Fibroblast of lung (primary cell): Measurements from ENCODE around the gene PGA3. TPM values are rescaled to one million over a fixed set of nuclear protein-coding genes. Genes with fewer than 3 reads are reported as not detected.
"Not testable (repeated sequence)": the region's sequence is repeated elsewhere in the genome, so short reads cannot be mapped to it uniquely, and the experiment has no call there.

Experiments used
- DNase-seq, 2 donors: peaks; one replicate each; pipeline versions ENCODE4 v3.0.0 to v3.0.0-alpha.2; 2010; ENCODE audit warnings: low read depth in 2 of 2
- H2AFZ ChIP-seq: 2 replicates; pipeline ENCODE4 v1.5.1; 2012; ENCODE audit warnings: low read length, control low read depth, inconsistent platforms
- H3K27ac ChIP-seq: 2 replicates; pipeline ENCODE4 v1.5.1; 2011; ENCODE audit warnings: low read length, control low read depth; ENCODE audit not compliant: insufficient read depth
- H3K27me3 ChIP-seq: 2 replicates; pipeline ENCODE4 v1.5.1; 2011; ENCODE audit warnings: mild to moderate bottlenecking, low read length; ENCODE audit not compliant: control insufficient read depth, insufficient read depth
- H3K36me3 ChIP-seq: 2 replicates; pipeline ENCODE4 v1.5.1; 2011; ENCODE audit warnings: low read length; ENCODE audit not compliant: control insufficient read depth, insufficient read depth
- H3K4me1 ChIP-seq: 2 replicates; pipeline ENCODE4 v1.5.1; 2011; ENCODE audit warnings: low read length; ENCODE audit not compliant: control insufficient read depth, insufficient read depth; ENCODE audit errors: extremely low read depth
- H3K4me2 ChIP-seq: 2 replicates; pipeline ENCODE4 v1.5.1; 2011; ENCODE audit warnings: low read length, control low read depth; ENCODE audit not compliant: insufficient read depth; ENCODE audit errors: extremely low read depth
- H3K4me3 ChIP-seq, 4 experiments: fragments of 200-600 bp in 1 of 4; sonication (generic) in 1 of 4; replicated peaks in 1 of 4; 2 replicates each; pipeline ENCODE4 v1.5.1; 2011 to 2016; ENCODE audit warnings: low read length in 4 of 4, low read depth in 3 of 4, mild to moderate bottlenecking in 3 of 4, control low read depth in 2 of 4, inconsistent platforms in 1 of 4, mixed read lengths in 1 of 4; ENCODE audit not compliant: insufficient read depth in 1 of 4; ENCODE audit errors: control extremely low read depth in 1 of 4
- H3K79me2 ChIP-seq: 2 replicates; pipeline ENCODE4 v1.5.1; 2012; ENCODE audit warnings: mild to moderate bottlenecking, low read length, inconsistent platforms; ENCODE audit not compliant: control insufficient read depth, insufficient read depth
- H3K9ac ChIP-seq: 2 replicates; pipeline ENCODE4 v1.5.1; 2011; ENCODE audit warnings: mild to moderate bottlenecking, low read length, control low read depth; ENCODE audit not compliant: insufficient read depth
- H3K9me3 ChIP-seq: 2 replicates; pipeline ENCODE4 v1.5.1; 2012; ENCODE audit warnings: low read depth, low read length; ENCODE audit not compliant: control insufficient read depth, insufficient read depth
- H4K20me1 ChIP-seq: 2 replicates; pipeline ENCODE4 v1.5.1; 2011; ENCODE audit warnings: low read length; ENCODE audit not compliant: control insufficient read depth, insufficient read depth; ENCODE audit errors: extremely low read depth
- EZH2 ChIP-seq: IDR thresholded peaks from 2 replicates; pipeline ENCODE4 v1.5.1; 2012; ENCODE audit warnings: low read length, control low read depth, mild to moderate bottlenecking; ENCODE audit errors: missing control alignments
- polyA plus RNA-seq, 2 donors: library from polyadenylated mRNA; depleted of rRNA in 1 of 2; stranded (reverse) in 1 of 2; unstranded in 1 of 2; fragments of >200 nt; gene quantifications; 2 replicates each; pipeline ENCODE4 v1.2.1, GENCODE V29; 2011 to 2012; ENCODE audit warnings: missing spikeins in 1 of 2
- total RNA-seq: library from RNA; depleted of rRNA; stranded (reverse); fragments of >200 nt; gene quantifications from 2 replicates; pipeline ENCODE4 v1.2.1, GENCODE V29; 2014
- TF ChIP-seq, protein P1 (sequence below), 2 donors: IDR thresholded peaks in 1 of 2; conservative IDR thresholded peaks in 1 of 2; 1 replicate in 1 of 2; 2 replicates in 1 of 2; pipeline ENCODE4 v1.5.1; 2011 to 2012; ENCODE audit warnings: low read length in 2 of 2, control low read depth in 1 of 2, inconsistent platforms in 1 of 2, low read depth in 1 of 2, mild to moderate bottlenecking in 1 of 2

The PGA3 gene
- total and polyA plus RNA-seq, 2 donors (not counting 1 experiment from before 2014, with no cell fraction given): 0.24 to 4.3 TPM

DNA sequence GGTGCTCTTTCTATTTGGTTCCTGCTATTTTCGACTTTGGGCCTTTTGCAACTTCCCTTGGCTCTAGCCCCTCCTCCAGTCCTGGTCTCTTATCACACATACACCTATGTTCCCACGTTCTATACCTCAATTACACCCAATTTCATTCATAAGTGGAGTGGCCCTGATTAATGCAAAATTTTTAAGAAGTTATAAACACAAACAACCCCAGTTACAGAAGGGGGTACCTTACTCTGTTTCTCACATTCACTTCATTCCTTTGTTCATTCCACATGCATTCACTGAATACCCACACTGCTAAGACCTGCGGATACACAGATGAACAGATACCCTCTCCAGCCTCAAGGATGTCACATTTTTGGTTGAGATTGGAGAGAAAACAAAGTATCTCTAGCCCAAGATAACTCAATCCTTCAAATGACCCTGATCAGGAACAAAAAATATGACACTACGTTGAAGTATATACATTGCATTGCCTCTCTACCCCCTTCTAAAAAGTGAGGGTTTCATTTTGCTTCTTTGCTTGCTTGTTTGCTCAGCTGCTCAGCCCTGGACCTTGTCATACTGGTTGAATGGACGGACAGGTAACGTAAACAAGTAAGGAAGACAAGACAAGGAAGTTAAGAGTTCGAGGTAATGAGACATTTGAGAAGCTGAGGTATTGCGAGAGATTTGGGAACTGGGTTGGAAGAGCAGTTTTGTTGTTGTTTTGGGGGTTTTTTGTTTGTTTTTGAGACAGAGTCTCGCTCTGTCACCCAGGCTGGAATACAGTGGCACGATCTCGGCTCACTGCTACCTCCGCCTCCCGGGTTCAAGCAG, 38.5 kb upstream of the PGA3 start:
- Histone ChIP-seq H3K4me2 (no peak overlapping the region), H3K9ac (no peak overlapping the region), H3K27ac (no peak overlapping the region), H3K36me3 (no peaks in the 10 kb centered on the region), H3K27me3 (peaks cover 6% of the 10 kb centered on the region), H3K9me3 (no peaks in the 10 kb centered on the region), H3K4me3 (no peak overlapping the region), H2AFZ (no peak overlapping the region), H4K20me1 (no peaks in the 10 kb centered on the region), H3K79me2 (peaks cover 4% of the 10 kb centered on the region), H3K4me1 (no peaks in the 10 kb centered on the region)
- TF ChIP-seq, protein P1, sequence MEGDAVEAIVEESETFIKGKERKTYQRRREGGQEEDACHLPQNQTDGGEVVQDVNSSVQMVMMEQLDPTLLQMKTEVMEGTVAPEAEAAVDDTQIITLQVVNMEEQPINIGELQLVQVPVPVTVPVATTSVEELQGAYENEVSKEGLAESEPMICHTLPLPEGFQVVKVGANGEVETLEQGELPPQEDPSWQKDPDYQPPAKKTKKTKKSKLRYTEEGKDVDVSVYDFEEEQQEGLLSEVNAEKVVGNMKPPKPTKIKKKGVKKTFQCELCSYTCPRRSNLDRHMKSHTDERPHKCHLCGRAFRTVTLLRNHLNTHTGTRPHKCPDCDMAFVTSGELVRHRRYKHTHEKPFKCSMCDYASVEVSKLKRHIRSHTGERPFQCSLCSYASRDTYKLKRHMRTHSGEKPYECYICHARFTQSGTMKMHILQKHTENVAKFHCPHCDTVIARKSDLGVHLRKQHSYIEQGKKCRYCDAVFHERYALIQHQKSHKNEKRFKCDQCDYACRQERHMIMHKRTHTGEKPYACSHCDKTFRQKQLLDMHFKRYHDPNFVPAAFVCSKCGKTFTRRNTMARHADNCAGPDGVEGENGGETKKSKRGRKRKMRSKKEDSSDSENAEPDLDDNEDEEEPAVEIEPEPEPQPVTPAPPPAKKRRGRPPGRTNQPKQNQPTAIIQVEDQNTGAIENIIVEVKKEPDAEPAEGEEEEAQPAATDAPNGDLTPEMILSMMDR (conservative IDR thresholded peaks at IDR 0.05 in 1 of 2, IDR thresholded peaks at IDR 0.05 in 1 of 2; ENCODE audit: low read depth in 1 of 2, low read length in 2 of 2): no peak
- no peak for TF ChIP-seq EZH2
- no peak for DNase-seq

DNA sequence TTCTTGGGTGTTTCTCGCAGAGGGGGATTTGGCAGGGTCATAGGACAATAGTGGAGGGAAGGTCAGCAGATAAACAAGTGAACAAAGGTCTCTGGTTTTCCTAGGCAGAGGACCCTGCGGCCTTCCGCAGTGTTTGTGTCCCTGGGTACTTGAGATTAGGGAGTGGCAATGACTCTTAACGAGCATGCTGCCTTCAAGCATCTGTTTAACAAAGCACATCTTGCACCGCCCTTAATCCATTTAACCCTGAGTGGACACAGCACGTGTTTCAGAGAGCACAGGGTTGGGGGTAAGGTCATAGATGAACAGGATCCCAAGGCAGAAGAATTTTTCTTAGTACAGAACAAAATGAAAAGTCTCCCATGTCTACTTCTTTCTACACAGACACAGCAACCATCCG, 37.5 kb upstream of the PGA3 start:
- not testable (repeated sequence) for H4K20me1 ChIP-seq, H3K4me3 ChIP-seq, DNase-seq, H3K79me2 ChIP-seq, H3K4me1 ChIP-seq, H3K27ac ChIP-seq, H2AFZ ChIP-seq, H3K36me3 ChIP-seq, H3K9me3 ChIP-seq, H3K9ac ChIP-seq, H3K4me2 ChIP-seq
- H3K27me3 ChIP-seq: peaks cover 13% of the 10 kb centered on the region

DNA sequence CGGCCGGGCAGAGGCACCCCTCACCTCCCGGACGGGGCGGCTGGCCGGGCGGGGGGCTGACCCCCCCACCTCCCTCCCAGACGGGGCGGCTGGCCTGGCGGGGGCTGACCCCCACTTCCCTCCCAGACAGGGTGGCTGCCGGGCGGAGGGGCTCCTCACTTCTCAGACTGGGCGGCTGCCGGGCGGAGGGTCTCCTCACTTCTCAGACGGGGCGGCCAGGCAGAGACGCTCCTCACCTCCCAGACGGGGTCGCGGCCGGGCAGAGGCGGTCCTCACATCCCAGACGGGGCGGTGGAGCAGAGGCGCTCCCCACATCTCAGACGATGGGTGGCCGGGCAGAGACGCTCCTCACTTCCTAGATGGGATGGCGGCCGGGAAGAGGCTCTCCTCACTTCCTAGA, 37.0 kb upstream of the PGA3 start:
- not testable (repeated sequence) for H4K20me1 ChIP-seq, H3K36me3 ChIP-seq, H3K9me3 ChIP-seq, DNase-seq, H2AFZ ChIP-seq, H3K4me1 ChIP-seq, H3K79me2 ChIP-seq, H3K4me3 ChIP-seq, H3K4me2 ChIP-seq, H3K27ac ChIP-seq, H3K9ac ChIP-seq
- H3K27me3 ChIP-seq: peaks cover 13% of the 10 kb centered on the region

DNA sequence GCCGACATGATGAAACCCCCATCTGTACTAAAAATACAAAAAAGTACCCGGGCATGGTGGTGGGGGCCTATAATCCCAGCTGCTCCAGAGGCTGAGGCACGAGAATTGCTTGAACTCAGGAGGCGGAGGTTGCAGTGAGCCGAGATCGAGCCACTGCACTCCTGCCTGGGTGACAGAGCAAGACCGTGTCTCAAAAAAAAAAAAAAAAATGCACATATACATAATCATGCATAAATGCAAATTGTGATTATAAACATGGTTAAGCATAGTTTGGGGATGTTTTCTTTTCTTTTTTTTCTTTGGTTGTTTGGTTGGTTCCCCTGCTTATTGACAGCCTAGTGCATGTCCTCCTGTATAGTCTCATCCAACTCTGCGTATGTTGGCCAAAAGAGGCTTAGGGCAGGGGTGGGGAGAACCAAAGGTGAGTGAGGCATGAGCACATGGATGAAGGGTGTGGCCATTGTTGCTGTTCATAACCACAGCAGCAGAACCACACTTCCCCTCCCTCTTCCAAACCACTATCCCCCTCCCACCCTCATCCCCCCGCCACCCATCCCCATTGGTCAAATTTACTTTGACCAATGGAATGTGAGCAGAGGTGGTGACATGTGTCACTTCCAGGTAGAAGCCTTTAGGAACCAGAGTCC, 35.1 kb upstream of the PGA3 start:
- H3K79me2 ChIP-seq: no peaks in the 10 kb centered on the region
- no peaks in the 10 kb centered on the region for H4K20me1 ChIP-seq
- H3K4me2 ChIP-seq: no peak overlapping the region
- no peak overlapping the region for H3K9ac ChIP-seq
- H3K9me3 ChIP-seq: no peaks in the 10 kb centered on the region
- no peak for DNase-seq
- no peak overlapping the region for H3K27ac ChIP-seq
- no peak overlapping the region for H3K4me3 ChIP-seq
- H3K27me3 ChIP-seq: peaks cover 13% of the 10 kb centered on the region
- TF ChIP-seq, protein P1 (conservative IDR thresholded peaks at IDR 0.05 in 1 of 2, IDR thresholded peaks at IDR 0.05 in 1 of 2; ENCODE audit: low read depth in 1 of 2, low read length in 2 of 2): no peak
- TF ChIP-seq EZH2: no peak
- H3K4me1 ChIP-seq: no peaks in the 10 kb centered on the region
- H2AFZ ChIP-seq: no peak overlapping the region
- no peaks in the 10 kb centered on the region for H3K36me3 ChIP-seq
